HEK293T (cell line): Measurements from ENCODE around the gene PRKAG1.

ENCODE experiments used
- CTCF ChIA-PET: fragments of 350-600 bp; formaldehyde crosslinking; extraction: SDS; loops from one replicate; lab custom pipeline; 2021; ENCODE audit warnings: antibody characterized with exemption, inconsistent platforms; lab: Yijun Ruan, JAX
- POLR2A ChIA-PET: fragments of 350-600 bp; formaldehyde crosslinking; extraction: SDS; loops from one replicate; lab custom pipeline; 2020; ENCODE audit warnings: antibody characterized with exemption, inconsistent platforms; lab: Yijun Ruan, JAX
- DNase-seq: peaks from one replicate; pipeline ENCODE4 v3.0.0; 2012; ENCODE audit warnings: mixed read lengths; ENCODE audit errors: extremely low spot score
- ARNT ChIP-seq: fragments of 450-650 bp; IDR thresholded peaks from 2 replicates; pipeline ENCODE4 v1.6.1; 2017; ENCODE audit warnings: mild to moderate bottlenecking
- BHLHE40 ChIP-seq: fragments of 450-650 bp; IDR thresholded peaks from 2 replicates; pipeline ENCODE4 v1.6.1; 2016; ENCODE audit warnings: mild to moderate bottlenecking, moderate library complexity, borderline replicate concordance
- CTBP1 ChIP-seq: fragments of 450-650 bp; IDR thresholded peaks from 2 replicates; pipeline ENCODE4 v1.6.1; 2016; ENCODE audit warnings: borderline replicate concordance
- ELF4 ChIP-seq: fragments of 450-650 bp; IDR thresholded peaks from 2 replicates; pipeline ENCODE4 v1.6.1; 2017; ENCODE audit warnings: antibody characterized with exemption
- FOXA1 ChIP-seq: fragments of 450-650 bp; IDR thresholded peaks from 2 replicates; pipeline ENCODE4 v1.6.1; 2016; ENCODE audit warnings: mild to moderate bottlenecking
- FOXK2 ChIP-seq: fragments of 450-650 bp; IDR thresholded peaks from 2 replicates; pipeline ENCODE4 v1.6.1; 2016; ENCODE audit warnings: mild to moderate bottlenecking
- FOXM1 ChIP-seq: fragments of 450-650 bp; IDR thresholded peaks from 2 replicates; pipeline ENCODE4 v1.6.1; 2017; ENCODE audit warnings: mild to moderate bottlenecking, borderline replicate concordance
- HDGF ChIP-seq: fragments of 450-650 bp; IDR thresholded peaks from 2 replicates; pipeline ENCODE4 v1.6.1; 2017; ENCODE audit warnings: antibody characterized with exemption, borderline replicate concordance
- L3MBTL2 ChIP-seq: fragments of 450-650 bp; conservative IDR thresholded peaks from 2 replicates; pipeline ENCODE4 v1.6.1; 2016; ENCODE audit warnings: mild to moderate bottlenecking
- LEF1 ChIP-seq: fragments of 450-650 bp; IDR thresholded peaks from 2 replicates; pipeline ENCODE4 v1.6.1; 2017; ENCODE audit warnings: mild to moderate bottlenecking, borderline replicate concordance
- NFRKB ChIP-seq: fragments of 450-650 bp; IDR thresholded peaks from 2 replicates; pipeline ENCODE4 v1.6.1; 2016; ENCODE audit warnings: mild to moderate bottlenecking, moderate library complexity
- SP1 ChIP-seq: fragments of 450-650 bp; IDR thresholded peaks from 2 replicates; pipeline ENCODE4 v1.6.1; 2017
- SUZ12 ChIP-seq: fragments of 450-650 bp; IDR thresholded peaks from 2 replicates; pipeline ENCODE4 v1.6.1; 2016; ENCODE audit warnings: mild to moderate bottlenecking
- TARDBP ChIP-seq: fragments of 450-650 bp; IDR thresholded peaks from 2 replicates; pipeline ENCODE4 v1.6.1; 2016
- ZNF384 ChIP-seq: fragments of 450-650 bp; IDR thresholded peaks from 2 replicates; pipeline ENCODE4 v1.6.1; 2016
- TF ChIP-seq, protein P1 (sequence below): fragments of 450-650 bp; IDR thresholded peaks from 2 replicates; pipeline ENCODE4 v1.6.1; 2016

The PRKAG1 gene

DNA sequence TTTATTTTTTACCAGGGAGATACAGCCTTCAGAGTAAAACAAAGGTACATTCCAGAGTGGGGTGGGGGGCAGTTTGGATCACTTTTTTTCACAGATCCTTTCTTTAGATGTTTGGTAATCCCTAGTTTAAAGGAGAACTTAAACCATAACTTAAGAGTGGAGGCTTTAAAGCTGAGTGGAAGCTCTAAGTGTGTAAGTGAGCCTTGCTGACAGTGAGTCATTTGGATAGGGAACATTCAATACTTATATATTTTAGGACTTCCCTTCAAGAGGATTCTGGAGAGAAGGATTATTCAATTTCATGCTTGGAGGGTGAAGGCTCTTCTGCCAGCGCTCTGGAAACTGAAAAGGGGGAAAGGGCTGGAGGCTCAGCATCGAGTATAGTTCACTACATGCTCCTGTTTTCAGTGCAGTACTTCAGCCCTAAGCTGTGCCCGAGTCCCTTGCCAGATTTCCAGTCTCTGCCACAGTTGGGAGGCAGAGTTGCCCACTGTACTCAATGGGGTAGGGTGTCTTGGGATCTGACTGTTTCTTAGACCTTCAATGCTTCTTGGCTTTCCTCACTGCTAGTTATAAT lies 8.4 kb downstream of the PRKAG1 start:
- DNase-seq: no peak
- TF ChIP-seq LEF1 (no peak), FOXK2 (no peak), CTBP1 (no peak), ZNF384 (no peak), ELF4 (no peak), HDGF (no peak), FOXA1 (no peak), L3MBTL2 (no peak), NFRKB (no peak), FOXM1 (no peak), SP1 (no peak), TARDBP (no peak)
- TF ChIP-seq, protein P1, sequence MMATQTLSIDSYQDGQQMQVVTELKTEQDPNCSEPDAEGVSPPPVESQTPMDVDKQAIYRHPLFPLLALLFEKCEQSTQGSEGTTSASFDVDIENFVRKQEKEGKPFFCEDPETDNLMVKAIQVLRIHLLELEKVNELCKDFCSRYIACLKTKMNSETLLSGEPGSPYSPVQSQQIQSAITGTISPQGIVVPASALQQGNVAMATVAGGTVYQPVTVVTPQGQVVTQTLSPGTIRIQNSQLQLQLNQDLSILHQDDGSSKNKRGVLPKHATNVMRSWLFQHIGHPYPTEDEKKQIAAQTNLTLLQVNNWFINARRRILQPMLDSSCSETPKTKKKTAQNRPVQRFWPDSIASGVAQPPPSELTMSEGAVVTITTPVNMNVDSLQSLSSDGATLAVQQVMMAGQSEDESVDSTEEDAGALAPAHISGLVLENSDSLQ: no peak
- ChIA-PET CTCF (no interaction called here), POLR2A (interaction anchor here (1.0 to 2.1 kb wide), 2 partner anchors 9 to 11 kb away, joined by 3 to 7 read pairs; partner anchors contain the start of gene DDN)

GRCh38 chr12:49008943-49009342 lies 9.6 kb downstream of the PRKAG1 start:
- ChIA-PET CTCF (interaction anchor here (0.7 kb wide), 1 partner anchor 12 kb away, joined by 3 read pairs; no protein-coding TSS in a partner anchor), POLR2A (no interaction called here)
- no peak for DNase-seq
- peak; percentile 92 for TF ChIP-seq ZNF384
- TF ChIP-seq SUZ12: no peak

DNA sequence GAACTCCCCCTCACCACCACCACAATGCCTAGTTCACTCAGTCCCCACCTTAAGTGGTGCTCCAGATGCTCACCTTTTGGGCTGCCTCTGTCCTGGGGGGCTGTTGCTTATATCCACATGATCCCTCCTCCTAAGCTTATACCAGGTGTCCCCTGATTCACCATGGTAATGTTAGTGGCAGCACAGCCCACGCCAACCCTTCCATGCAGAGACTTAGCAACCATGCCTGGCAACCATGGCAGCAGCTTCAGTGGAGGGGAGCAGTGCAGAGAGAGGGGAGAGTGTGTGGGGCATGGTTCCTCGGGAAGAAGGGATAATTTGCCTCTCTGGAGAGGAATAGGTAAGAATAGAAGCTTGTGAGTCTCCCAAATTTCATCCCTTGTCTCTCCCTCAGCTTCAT lies 18.2 kb downstream of the PRKAG1 start:
- ChIA-PET CTCF (interaction anchor here (4.5 kb wide), 1 partner anchor 12 kb away, joined by 26 read pairs; no protein-coding TSS in a partner anchor), POLR2A (interaction anchor here (1.0 to 3.3 kb wide), 6 partner anchors 10 to 130 kb away, joined by 3 to 17 read pairs (median 6); partner anchors contain the start of genes ARF3, PRKAG1 and TUBA1B)
- TF ChIP-seq ARNT (no peak), ELF4 (no peak)
- no peak for DNase-seq

DNA sequence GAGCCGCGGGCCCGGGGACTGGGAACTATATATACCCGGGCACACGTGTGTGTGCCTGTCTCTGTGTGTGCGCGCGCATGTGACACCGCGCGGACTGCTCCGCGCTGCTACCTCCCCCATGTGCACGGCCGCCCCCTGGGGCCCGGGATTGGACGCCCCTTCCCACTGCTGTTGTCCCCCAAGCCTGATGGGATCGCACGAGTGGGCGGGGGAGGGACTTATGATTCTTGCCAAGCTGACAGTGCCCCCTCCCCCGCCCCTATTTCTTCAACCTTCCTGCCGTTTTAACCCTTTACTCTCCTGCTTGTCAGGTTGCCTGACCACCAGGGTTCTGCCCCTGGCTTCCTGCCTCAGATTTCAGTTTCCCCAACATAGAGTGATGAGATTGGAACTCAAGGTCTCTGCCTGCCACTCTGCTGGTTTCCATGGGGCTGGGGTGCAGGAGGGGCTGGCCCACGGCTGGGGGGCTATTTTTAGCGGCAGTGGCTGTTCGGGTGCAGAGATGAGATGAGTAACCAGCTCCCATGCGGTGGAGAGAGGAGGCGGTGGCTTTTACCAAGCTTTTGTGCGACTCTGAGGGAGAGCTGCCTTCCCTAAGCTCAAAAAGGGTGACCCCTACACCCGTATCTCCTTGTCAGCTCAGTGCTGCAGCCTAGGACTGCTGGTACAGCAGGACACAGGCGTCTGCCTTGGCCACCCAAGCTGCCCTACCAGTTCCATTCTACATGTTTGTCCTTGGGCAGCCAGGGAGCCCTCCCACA lies 19.0 kb downstream of the PRKAG1 start, which contains the start of gene DDN:
Gene DDN (minus strand): TSS at position 5 of the 761 bp plus-strand sequence. CDS start 88 bp downstream, outside the sequence.
- ChIA-PET POLR2A (interaction anchor here (0.7 to 3.3 kb wide), 7 partner anchors 11 to 131 kb away, joined by 3 to 17 read pairs (median 5); partner anchors contain the start of genes ARF3, PRKAG1 and TUBA1B), CTCF (interaction anchor here (1.1 to 4.5 kb wide), 2 partner anchors 12 to 89 kb away, joined by 5 to 26 read pairs; no protein-coding TSS in a partner anchor)
- DNase-seq: peak; percentile 55
- TF ChIP-seq FOXK2 (no peak), SUZ12 (no peak), LEF1 (no peak), TARDBP (no peak), L3MBTL2 (peak; percentile 31; the same call in 1 of the 2 replicates), ZNF384 (no peak), BHLHE40 (no peak), HDGF (no peak)

DNA sequence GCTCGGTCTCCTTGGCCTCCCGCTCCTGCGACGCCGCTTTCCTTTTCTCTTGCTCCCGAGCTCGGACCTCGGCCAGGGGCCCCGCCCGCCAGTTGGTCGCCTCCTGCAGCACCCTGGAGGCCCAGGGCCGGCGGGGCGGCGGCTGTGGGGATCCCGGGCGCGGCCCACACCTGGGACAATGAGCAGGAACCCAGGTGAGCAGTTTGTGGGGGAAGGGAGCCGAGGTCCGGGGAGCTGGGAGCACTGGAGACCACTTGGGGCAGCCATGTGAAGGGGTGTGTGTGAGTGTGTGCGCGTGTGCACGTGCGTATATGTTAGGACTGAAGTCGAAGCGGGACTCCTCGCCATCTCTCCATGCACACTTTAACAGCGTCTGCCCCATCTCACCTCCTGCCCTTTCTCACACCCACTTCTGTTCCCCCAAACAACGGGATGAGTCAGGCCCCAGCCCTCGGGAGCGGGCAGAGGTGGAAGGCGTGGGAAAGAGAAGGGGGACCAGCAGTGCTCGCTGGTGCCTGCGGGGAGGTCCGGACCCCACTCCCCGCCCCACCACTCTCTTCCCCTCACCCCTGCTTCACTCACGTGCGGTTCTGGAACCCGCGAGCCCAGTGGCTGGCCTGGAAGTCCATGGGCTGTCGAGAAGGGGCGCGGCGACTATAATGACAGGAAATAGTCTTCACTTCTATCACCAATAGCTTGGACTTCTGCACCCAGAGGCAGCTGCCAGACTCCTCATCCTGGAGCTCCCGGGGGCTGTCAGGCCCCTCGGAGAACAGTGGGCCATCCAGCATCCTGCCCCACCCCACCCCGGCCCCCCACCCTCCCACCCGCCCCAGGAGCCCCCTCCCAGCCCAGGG lies 19.9 kb downstream of the PRKAG1 start:
- ChIA-PET POLR2A (interaction anchor here (1.0 to 2.2 kb wide), 3 partner anchors 12 to 132 kb away, joined by 5 to 7 read pairs (median 5); no protein-coding TSS in a partner anchor), CTCF (interaction anchor here (1.1 to 4.5 kb wide), 2 partner anchors 11 to 90 kb away, joined by 5 to 26 read pairs; no protein-coding TSS in a partner anchor)
- no peak for DNase-seq
- TF ChIP-seq BHLHE40 (no peak), ZNF384 (no peak)

GRCh38 chr12:48997719-48998496 lies 20.7 kb downstream of the PRKAG1 start:
- TF ChIP-seq ZNF384: no peak
- no peak for TF ChIP-seq FOXA1
- TF ChIP-seq TARDBP: no peak
- TF ChIP-seq CTBP1: no peak
- no peak for TF ChIP-seq FOXM1
- TF ChIP-seq LEF1: no peak
- TF ChIP-seq SUZ12: no peak
- no peak for TF ChIP-seq L3MBTL2
- no peak for TF ChIP-seq ARNT
- no peak for TF ChIP-seq ELF4
- no peak for TF ChIP-seq FOXK2
- no peak for TF ChIP-seq NFRKB
- TF ChIP-seq, protein P1: no peak
- TF ChIP-seq SP1: no peak
- ChIA-PET POLR2A (interaction anchor here (1.1 to 2.2 kb wide), 2 partner anchors 40 to 132 kb away, joined by 3 to 5 read pairs; partner anchors contain the start of gene ARF3), CTCF (interaction anchor here (1.3 to 4.5 kb wide), 2 partner anchors 10 to 145 kb away, joined by 3 to 26 read pairs; no protein-coding TSS in a partner anchor)
- DNase-seq: no peak
